Activated CD4-positive, alpha-beta T cell treated with anti-CD3 and anti-CD28 coated beads, Interleukin-2, amount 50 U/mL, for 24 hours (primary cell): ENCODE measurements around the gene FRMD4A.

ENCODE experiments used
- DNase-seq, 2 donors: peaks; one replicate each; pipeline ENCODE4 v3.0.0-alpha.2; 2020; ENCODE audit warnings: low read depth in 1 of 2, low spot score in 1 of 2

FRMD4A gene

GRCh38 chr10:13991353-13991752 lies 339.4 kb downstream of the FRMD4A start:
- DNase-seq, result no peak

GRCh38 chr10:13990946-13991345 lies 339.8 kb downstream of the FRMD4A start:
- DNase-seq, result no peak

GRCh38 chr10:13990392-13990805 lies 340.3 kb downstream of the FRMD4A start:
- no peak for DNase-seq

- no peak for DNase-seq
Measured at GRCh38 chr10:13989616-13990015, 341.1 kb downstream of the FRMD4A start.

GRCh38 chr10:13987446-13987845 lies 343.3 kb downstream of the FRMD4A start:
- DNase-seq, result no peak

GRCh38 chr10:13984647-13985155 lies 346.0 kb downstream of the FRMD4A start:
- no peak for DNase-seq

GRCh38 chr10:13983035-13983434 lies 347.7 kb downstream of the FRMD4A start:
- DNase-seq, result no peak

GRCh38 chr10:13978533-13979115 lies 352.1 kb downstream of the FRMD4A start:
- no peak for DNase-seq

- DNase-seq, result no peak
Measured at GRCh38 chr10:13977861-13978532, 352.7 kb downstream of the FRMD4A start.

GRCh38 chr10:13973742-13974141 lies 357.0 kb downstream of the FRMD4A start:
- DNase-seq, result no peak

GRCh38 chr10:13972609-13973008 lies 358.1 kb downstream of the FRMD4A start:
- no peak for DNase-seq

- DNase-seq, result no peak
Measured at GRCh38 chr10:13971601-13972475, 358.9 kb downstream of the FRMD4A start.

GRCh38 chr10:13970957-13971353 lies 359.8 kb downstream of the FRMD4A start:
- DNase-seq, result no peak

- DNase-seq, result no peak
Measured at GRCh38 chr10:13970236-13970956, 360.3 kb downstream of the FRMD4A start.

- peak in 1 of 2 donors; percentile 17 for DNase-seq
Measured at GRCh38 chr10:13969792-13970140, 361.0 kb downstream of the FRMD4A start.

- no peak for DNase-seq
Measured at GRCh38 chr10:13969118-13969791, 361.5 kb downstream of the FRMD4A start.

- DNase-seq, result no peak
Measured at GRCh38 chr10:13961853-13962252, 368.9 kb downstream of the FRMD4A start.

GRCh38 chr10:13961097-13961496 lies 369.6 kb downstream of the FRMD4A start:
- DNase-seq, result no peak

GRCh38 chr10:13960603-13961002 lies 370.1 kb downstream of the FRMD4A start:
- no peak for DNase-seq

GRCh38 chr10:13959443-13960359 lies 371.0 kb downstream of the FRMD4A start:
- DNase-seq, result no peak
